HEK293 (cell line): ENCODE results near the gene ELL.

Experiments used
- CTCF ChIP-seq: fragments of 450-650 bp; formaldehyde crosslinking; IDR thresholded peaks from 2 replicates; pipeline ENCODE4 v1.5.1; 2016; ENCODE audit warnings: missing biosample characterization, missing genetic modification characterization
- GLI2 ChIP-seq: fragments of 450-650 bp; formaldehyde crosslinking; IDR thresholded peaks from 2 replicates; pipeline ENCODE4; 2017; ENCODE audit warnings: missing biosample characterization, missing genetic modification characterization, low read depth, borderline replicate concordance
- IKZF3 ChIP-seq: fragments of 450-650 bp; IDR thresholded peaks from 2 replicates; pipeline ENCODE4 v1.5.0; 2018; ENCODE audit warnings: missing biosample characterization, mild to moderate bottlenecking, missing genetic modification characterization, moderate library complexity
- YY1 ChIP-seq: fragments of 450-650 bp; formaldehyde crosslinking; IDR thresholded peaks from 2 replicates; pipeline ENCODE4 v1.5.1; 2018; ENCODE audit warnings: missing biosample characterization, missing genetic modification characterization
- ZBTB7A ChIP-seq: fragments of 450-650 bp; formaldehyde crosslinking; IDR thresholded peaks from 2 replicates; pipeline ENCODE4 v1.5.1; 2016; ENCODE audit warnings: low read depth, missing biosample characterization, missing genetic modification characterization
- ZNF239 ChIP-seq: fragments of 450-650 bp; formaldehyde crosslinking; IDR thresholded peaks from 2 replicates; pipeline ENCODE4 v1.5.1; 2016; ENCODE audit warnings: missing biosample characterization, missing genetic modification characterization
- ZNF501 ChIP-seq: fragments of 450-650 bp; formaldehyde crosslinking; IDR thresholded peaks from 2 replicates; pipeline ENCODE4 v1.5.1; 2016; ENCODE audit warnings: missing biosample characterization, missing genetic modification characterization
- ZNF76 ChIP-seq: fragments of 450-650 bp; formaldehyde crosslinking; IDR thresholded peaks from 2 replicates; pipeline ENCODE4; 2016; ENCODE audit warnings: low read depth, missing biosample characterization, missing genetic modification characterization, borderline replicate concordance
- ZXDB ChIP-seq: fragments of 450-650 bp; formaldehyde crosslinking; IDR thresholded peaks from 2 replicates; pipeline ENCODE4 v1.5.1; 2016; ENCODE audit warnings: missing biosample characterization, missing genetic modification characterization
- TF ChIP-seq, protein P1 (sequence below): fragments of 450-650 bp; formaldehyde crosslinking; conservative IDR thresholded peaks from 2 replicates; pipeline ENCODE4 v1.5.1; 2016; ENCODE audit warnings: low read depth, missing biosample characterization, missing genetic modification characterization
- TF ChIP-seq, protein P2 (sequence below): fragments of 450-650 bp; formaldehyde crosslinking; optimal IDR thresholded peaks from 2 replicates; pipeline ENCODE3; 2016; ENCODE audit warnings: missing biosample characterization, mild to moderate bottlenecking, missing genetic modification characterization

DNA sequence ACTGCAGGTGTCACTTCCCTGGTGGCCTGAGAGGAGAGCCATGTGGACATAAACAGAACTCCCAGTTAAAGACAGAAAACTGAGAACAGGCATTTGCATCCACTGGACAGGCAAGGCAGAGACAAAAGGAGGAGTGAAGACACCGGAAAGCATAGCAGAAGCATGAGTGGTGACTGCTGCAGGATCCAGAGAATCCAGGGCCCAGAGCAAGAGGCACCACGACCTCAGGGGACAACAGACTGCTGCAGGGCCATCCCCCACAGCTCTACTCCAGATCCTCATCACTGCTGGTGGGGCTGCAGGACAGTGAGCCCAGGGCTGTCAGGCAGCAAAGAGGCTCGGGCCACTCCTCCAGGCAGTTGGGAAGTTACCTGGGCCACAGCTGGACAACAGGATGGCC is 69.5 kb downstream of the ELL start:
- TF ChIP-seq CTCF (tag by site-specific recombination) (no peak), ZXDB (no peak), ZNF239 (tag by site-specific recombination) (no peak), GLI2 (tag by site-specific recombination) (no peak), ZBTB7A (tag by site-specific recombination) (no peak), YY1 (tag by site-specific recombination) (no peak), ZNF501 (tag by site-specific recombination) (no peak), IKZF3 (no peak), ZNF76 (tag by site-specific recombination) (no peak)
- TF ChIP-seq, protein P1, sequence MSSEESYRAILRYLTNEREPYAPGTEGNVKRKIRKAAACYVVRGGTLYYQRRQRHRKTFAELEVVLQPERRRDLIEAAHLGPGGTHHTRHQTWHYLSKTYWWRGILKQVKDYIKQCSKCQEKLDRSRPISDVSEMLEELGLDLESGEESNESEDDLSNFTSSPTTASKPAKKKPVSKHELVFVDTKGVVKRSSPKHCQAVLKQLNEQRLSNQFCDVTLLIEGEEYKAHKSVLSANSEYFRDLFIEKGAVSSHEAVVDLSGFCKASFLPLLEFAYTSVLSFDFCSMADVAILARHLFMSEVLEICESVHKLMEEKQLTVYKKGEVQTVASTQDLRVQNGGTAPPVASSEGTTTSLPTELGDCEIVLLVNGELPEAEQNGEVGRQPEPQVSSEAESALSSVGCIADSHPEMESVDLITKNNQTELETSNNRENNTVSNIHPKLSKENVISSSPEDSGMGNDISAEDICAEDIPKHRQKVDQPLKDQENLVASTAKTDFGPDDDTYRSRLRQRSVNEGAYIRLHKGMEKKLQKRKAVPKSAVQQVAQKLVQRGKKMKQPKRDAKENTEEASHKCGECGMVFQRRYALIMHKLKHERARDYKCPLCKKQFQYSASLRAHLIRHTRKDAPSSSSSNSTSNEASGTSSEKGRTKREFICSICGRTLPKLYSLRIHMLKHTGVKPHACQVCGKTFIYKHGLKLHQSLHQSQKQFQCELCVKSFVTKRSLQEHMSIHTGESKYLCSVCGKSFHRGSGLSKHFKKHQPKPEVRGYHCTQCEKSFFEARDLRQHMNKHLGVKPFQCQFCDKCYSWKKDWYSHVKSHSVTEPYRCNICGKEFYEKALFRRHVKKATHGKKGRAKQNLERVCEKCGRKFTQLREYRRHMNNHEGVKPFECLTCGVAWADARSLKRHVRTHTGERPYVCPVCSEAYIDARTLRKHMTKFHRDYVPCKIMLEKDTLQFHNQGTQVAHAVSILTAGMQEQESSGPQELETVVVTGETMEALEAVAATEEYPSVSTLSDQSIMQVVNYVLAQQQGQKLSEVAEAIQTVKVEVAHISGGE: no peak
- TF ChIP-seq, protein P2, sequence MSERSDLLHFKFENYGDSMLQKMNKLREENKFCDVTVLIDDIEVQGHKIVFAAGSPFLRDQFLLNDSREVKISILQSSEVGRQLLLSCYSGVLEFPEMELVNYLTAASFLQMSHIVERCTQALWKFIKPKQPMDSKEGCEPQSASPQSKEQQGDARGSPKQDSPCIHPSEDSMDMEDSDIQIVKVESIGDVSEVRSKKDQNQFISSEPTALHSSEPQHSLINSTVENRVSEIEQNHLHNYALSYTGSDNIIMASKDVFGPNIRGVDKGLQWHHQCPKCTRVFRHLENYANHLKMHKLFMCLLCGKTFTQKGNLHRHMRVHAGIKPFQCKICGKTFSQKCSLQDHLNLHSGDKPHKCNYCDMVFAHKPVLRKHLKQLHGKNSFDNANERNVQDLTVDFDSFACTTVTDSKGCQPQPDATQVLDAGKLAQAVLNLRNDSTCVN: no peak
